Psoas muscle (tissue), 8 donors: Measurements from ENCODE around the gene DNASE1L2. TPM values are rescaled to one million over a fixed set of nuclear protein-coding genes. Genes with fewer than 3 reads are reported as not detected.

Experiments used
- ATAC-seq, 4 donors: fragments of 200-7000 bp; cut with Tn5 transposase; one replicate each; pipeline ENCODE4 v1.9.1; 2020; ENCODE audit warnings: moderate library complexity in 3 of 4, mild to moderate bottlenecking in 2 of 4
- DNase-seq, 2 donors: peaks; one replicate each; pipeline ENCODE4 v3.0.0-alpha.2; 2020
- H3K27ac ChIP-seq: fragments of 200-600 bp; one replicate; pipeline ENCODE4 v1.8.0; 2022
- H3K27me3 ChIP-seq, 3 donors: fragments of 200-600 bp in 1 of 3; one replicate each; pipeline versions ENCODE4 v1.6.1 to v1.8.0; 2013 to 2022; ENCODE audit warnings: low read length in 2 of 3, mild to moderate bottlenecking in 2 of 3, moderate library complexity in 1 of 3; ENCODE audit not compliant: insufficient read depth in 3 of 3
- H3K36me3 ChIP-seq, 2 donors: fragments of 200-600 bp in 1 of 2; one replicate each; pipeline versions ENCODE4 v1.6.1 to v1.8.0; 2013 to 2022; ENCODE audit warnings: low read depth in 1 of 2, mild to moderate bottlenecking in 1 of 2, moderate library complexity in 1 of 2; ENCODE audit not compliant: insufficient read depth in 1 of 2
- H3K4me1 ChIP-seq: fragments of 200-600 bp; one replicate; pipeline ENCODE4 v1.8.0; 2022
- H3K4me3 ChIP-seq: fragments of 200-600 bp; one replicate; pipeline ENCODE4 v1.8.0; 2022; ENCODE audit warnings: mild to moderate bottlenecking
- H3K9me3 ChIP-seq: fragments of 200-600 bp; one replicate; pipeline ENCODE4 v1.8.0; 2022
- CTCF ChIP-seq: fragments of 200-600 bp; IDR thresholded peaks from one replicate; pipeline ENCODE4 v1.8.0; 2022; ENCODE audit warnings: antibody characterized with exemption
- WGBS, 3 donors: extraction: QIAGEN DNeasy Blood & Tissue Kit; methylation state at CpG; one replicate each; pipeline versions ENCODE4 v1.1.6 to v1.1.7; 2013; 5-methylcytosine and 5-hydroxymethylcytosine counted together
- intact Hi-C, 2 donors: fragments of 100-400 bp; cut with DNase I; formaldehyde crosslinking; loops; one replicate each; pipeline versions ENCODE4 v1.11.0 to v1.14.2; 2022
- polyA plus RNA-seq, 3 donors: library from polyadenylated mRNA; stranded (reverse); fragments of 200-250 nt; gene quantifications; one replicate each; pipeline ENCODE4 v1.2.3, GENCODE V29; 2013
- total RNA-seq, 4 donors: library from RNA; stranded (reverse); fragmentation: NEBNext Ultra II Directional in 2 of 4; extraction: Animal tissue kit (Norgen Biotek cat#: 25700) in 2 of 4; gene quantifications; one replicate each; pipeline versions ENCODE4 v1.2.1 to v1.2.4, GENCODE V29; 2021 to 2023
- donor health status: healthy with polysubstance abuse.
- donor health status: DM: no; HTN: no; CAD: no; lungs with moderate emphysema.
- donor health status: Bipolar disorder and iron deficiency.
- donor health status: healthy.
- donor health status: DM: yes; HTN: yes; CAD: no.
- donor health status: DM: no; HTN: no; CAD: no.
- donor health status: DM: no; HTN: no; CAD: no.
- donor health status: DM: yes; HTN: yes; CAD: no.

Gene DNASE1L2
- total and polyA plus RNA-seq, 7 donors, result 0.17 to 1.2 (median 0.34) TPM

- TF ChIP-seq CTCF, result no peak
- intact Hi-C loops, result no loop called here
- DNase-seq, result no peak
- Histone ChIP-seq H3K36me3 (no peaks in the 10 kb centered on the region), H3K4me3 (peak overlapping the region; percentile 47), H3K9me3 (no peaks in the 10 kb centered on the region), H3K27ac (no peak overlapping the region), H3K27me3 (peaks cover 0 to 42% (median 20%) of the 10 kb centered on the region in 3 donors), H3K4me1 (peaks cover 8% of the 10 kb centered on the region)
- WGBS, 3 donors, result 30 to 39% (median 31%) methylated on average over 26 to 32 of the region's 32 CpGs
- ATAC-seq, result no peak
These were observed 39.2 kb upstream of the DNASE1L2 start for GRCh38 chr16:2196981-2197511.

- H3K36me3 ChIP-seq, result no peaks in the 10 kb centered on the region
- ATAC-seq (no peak), DNase-seq (no peak)
- H3K9me3 ChIP-seq, result no peaks in the 10 kb centered on the region
- peaks cover 0 to 42% (median 20%) of the 10 kb centered on the region in 3 donors for H3K27me3 ChIP-seq
- H3K4me3 ChIP-seq, result no peak overlapping the region
- intact Hi-C loops, result no loop called here
- no peak overlapping the region for H3K27ac ChIP-seq
- 83 to 87% (median 84%) methylated on average over 6 of the region's 6 CpGs for WGBS, 3 donors
- H3K4me1 ChIP-seq, result peaks cover 8% of the 10 kb centered on the region
- no peak for TF ChIP-seq CTCF
These were observed 38.5 kb upstream of the DNASE1L2 start for GRCh38 chr16:2197765-2198164.

- 67 to 76% (median 70%) methylated on average over 4 of the region's 4 CpGs for WGBS, 3 donors
- peaks cover 0 to 42% (median 20%) of the 10 kb centered on the region in 3 donors for H3K27me3 ChIP-seq
- intact Hi-C loops, result no loop called here
These were observed 38.0 kb upstream of the DNASE1L2 start for GRCh38 chr16:2198283-2198682.

GRCh38 chr16:2199095-2199494 lies 37.1 kb upstream of the DNASE1L2 start:
- Histone ChIP-seq H3K4me1 (peaks cover 8% of the 10 kb centered on the region), H3K27ac (no peak overlapping the region), H3K27me3 (peaks cover 0 to 38% (median 19%) of the 10 kb centered on the region in 3 donors), H3K4me3 (no peak overlapping the region), H3K36me3 (no peaks in the 10 kb centered on the region), H3K9me3 (no peaks in the 10 kb centered on the region)
- intact Hi-C loops, result no loop called here
- 61 to 68% (median 62%) methylated on average over 5 of the region's 5 CpGs for WGBS, 3 donors
- ATAC-seq (no peak), DNase-seq (no peak)
- TF ChIP-seq CTCF, result no peak

More at GRCh38 chr16:2198283-2198682, 38.0 kb upstream of the DNASE1L2 start:
- TF ChIP-seq CTCF, result no peak
- H3K36me3 ChIP-seq, result no peaks in the 10 kb centered on the region
- H3K4me1 ChIP-seq, result peaks cover 8% of the 10 kb centered on the region
- no peak overlapping the region for H3K4me3 ChIP-seq
- H3K27ac ChIP-seq, result no peak overlapping the region
- no peak for DNase-seq
- H3K9me3 ChIP-seq, result no peaks in the 10 kb centered on the region
- no peak for ATAC-seq

GRCh38 chr16:2199621-2200139 lies 36.6 kb upstream of the DNASE1L2 start:
- WGBS, 3 donors, result 59 to 62% (median 61%) methylated on average over 14 of the region's 14 CpGs
- ATAC-seq, result no peak
- Histone ChIP-seq H3K9me3 (no peaks in the 10 kb centered on the region), H3K27me3 (peaks cover 0 to 32% (median 16%) of the 10 kb centered on the region in 3 donors), H3K27ac (no peak overlapping the region), H3K4me1 (peaks cover 11% of the 10 kb centered on the region), H3K4me3 (no peak overlapping the region), H3K36me3 (no peaks in the 10 kb centered on the region)
- intact Hi-C loops, result no loop called here
- TF ChIP-seq CTCF, result no peak
- no peak for DNase-seq
